ENCODE results near the gene MYH6.
"Not testable (repeated sequence)": the region's sequence is repeated elsewhere in the genome, so short reads cannot be mapped to it uniquely, and the experiment has no call there.

The MYH6 gene

GRCh38 chr14:23401291-23401690, 6.8 kb downstream of the MYH6 start:
- H3K4me3 ChIP-seq (ENCODE audit: low read length): no peak overlapping the region
- no peak for TF ChIP-seq ZNF274 (IDR thresholded peaks at IDR 0.05; ENCODE audit: low read depth, low read length)

GRCh38 chr14:23400496-23401149, 7.5 kb downstream of the MYH6 start:
- H3K4me3 ChIP-seq (ENCODE audit: low read length): not testable (repeated sequence)

DNA sequence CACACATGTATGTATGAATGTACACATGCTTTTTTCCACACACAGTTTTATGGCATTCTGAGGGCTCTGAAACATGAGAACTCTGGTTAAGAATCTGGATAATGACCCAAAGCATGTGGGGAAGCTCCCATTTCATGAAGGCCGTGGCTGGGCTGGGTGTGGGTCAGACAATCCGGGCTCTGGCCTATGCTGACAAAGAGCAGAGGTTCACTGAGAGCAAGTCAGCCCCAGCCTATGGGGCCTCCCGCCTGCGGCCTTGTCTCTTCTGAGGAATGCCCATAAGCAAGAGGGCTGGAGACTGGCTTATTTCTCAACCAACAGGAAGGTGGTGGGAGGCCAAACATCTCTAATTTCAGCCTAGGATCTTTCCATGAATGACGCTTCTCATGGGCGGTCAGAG, 8.5 kb downstream of the MYH6 start:
- TF ChIP-seq ZNF274 (IDR thresholded peaks at IDR 0.05; ENCODE audit: low read depth, low read length): no peak
- no peak overlapping the region for H3K4me3 ChIP-seq (ENCODE audit: low read length)

DNA sequence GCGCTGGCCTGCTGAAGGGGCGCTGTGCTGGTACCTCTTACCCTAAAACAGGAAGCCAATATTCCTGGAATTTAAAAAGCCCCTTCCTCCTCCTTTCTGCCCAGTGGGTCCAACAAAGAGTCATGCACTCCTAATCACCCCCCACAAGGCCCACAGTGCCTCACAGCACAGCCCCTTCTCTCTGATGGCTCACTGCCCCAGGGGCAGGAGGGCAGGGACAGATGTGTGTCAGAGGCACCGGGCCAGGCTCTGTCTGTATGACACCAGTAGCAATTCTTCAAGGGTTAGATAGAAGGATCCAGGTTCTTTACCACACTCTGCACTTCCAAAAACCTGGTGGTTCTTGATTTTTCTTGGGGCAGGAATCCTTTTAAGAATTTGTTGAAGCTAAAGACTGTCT, 8.9 kb downstream of the MYH6 start:
- no peak overlapping the region for H3K4me3 ChIP-seq (ENCODE audit: low read length)

GRCh38 chr14:23398348-23398747, 9.7 kb downstream of the MYH6 start:
- H3K4me3 ChIP-seq (ENCODE audit: low read length): no peak overlapping the region
- no peak for TF ChIP-seq ZNF274 (IDR thresholded peaks at IDR 0.05; ENCODE audit: low read depth, low read length)

More for the DNA sequence above, 8.9 kb downstream of the MYH6 start:
- no peak for TF ChIP-seq ZNF274 (IDR thresholded peaks at IDR 0.05; ENCODE audit: low read depth, low read length)

GRCh38 chr14:23396781-23397407, 11.2 kb downstream of the MYH6 start:
- H3K4me3 ChIP-seq (ENCODE audit: low read length): no peak overlapping the region
- no peak for TF ChIP-seq ZNF274 (IDR thresholded peaks at IDR 0.05; ENCODE audit: low read depth, low read length)

DNA sequence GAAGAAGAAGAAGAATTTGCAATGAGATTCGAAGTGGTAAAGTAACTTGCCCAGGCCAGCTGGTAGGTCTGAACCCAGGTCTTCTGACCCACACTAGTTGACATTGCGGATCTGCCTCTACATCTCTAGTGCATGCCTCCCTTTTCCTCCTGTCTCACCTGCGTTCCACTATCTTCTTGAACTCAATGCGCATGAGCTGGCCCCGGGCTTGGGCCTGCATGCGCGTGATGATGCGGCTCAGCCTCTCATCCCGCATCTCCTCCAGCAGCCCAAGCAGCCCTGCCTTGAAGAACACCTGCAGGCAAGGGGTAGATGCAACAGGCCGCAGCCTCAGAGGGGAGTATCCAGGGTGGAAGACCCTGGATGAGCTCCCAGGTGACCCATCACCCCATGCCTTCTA, 11.9 kb downstream of the MYH6 start:
- no peak for TF ChIP-seq ZNF274 (IDR thresholded peaks at IDR 0.05; ENCODE audit: low read depth, low read length)
- no peak overlapping the region for H3K4me3 ChIP-seq (ENCODE audit: low read length)

- no peak for TF ChIP-seq ZNF274 (IDR thresholded peaks at IDR 0.05; ENCODE audit: low read depth, low read length)
- no peak overlapping the region for H3K4me3 ChIP-seq (ENCODE audit: low read length)
Measured at GRCh38 chr14:23392613-23393012, 15.5 kb downstream of the MYH6 start.

GRCh38 chr14:23389871-23390270, 18.2 kb downstream of the MYH6 start:
- not testable (repeated sequence) for H3K4me3 ChIP-seq (ENCODE audit: low read length)

- TF ChIP-seq ZNF274 (IDR thresholded peaks at IDR 0.05; ENCODE audit: low read depth, low read length): no peak
- H3K4me3 ChIP-seq (ENCODE audit: low read length): no peak overlapping the region
Measured at GRCh38 chr14:23389396-23389795, 18.7 kb downstream of the MYH6 start.

DNA sequence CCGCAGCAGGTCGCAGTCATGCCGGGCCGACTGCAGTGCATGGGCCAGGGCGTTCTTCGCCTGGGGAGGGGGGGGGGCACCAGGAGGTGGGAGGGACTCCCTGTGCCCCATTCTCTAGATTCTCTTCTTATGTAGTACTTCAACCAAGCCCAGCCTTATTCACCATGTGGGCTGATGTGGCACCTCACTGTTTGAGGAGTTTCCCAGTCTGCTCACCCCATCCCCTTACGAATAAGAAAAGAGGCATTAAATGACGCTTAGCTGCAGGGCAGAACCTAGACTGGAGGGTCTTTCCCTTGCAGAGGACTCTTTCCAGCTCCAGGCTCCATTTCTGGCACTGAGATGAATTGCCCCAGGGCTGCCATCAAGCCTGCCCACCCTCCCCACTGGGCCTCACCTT, 19.1 kb downstream of the MYH6 start:
- TF ChIP-seq ZNF274 (IDR thresholded peaks at IDR 0.05; ENCODE audit: low read depth, low read length): no peak

DNA sequence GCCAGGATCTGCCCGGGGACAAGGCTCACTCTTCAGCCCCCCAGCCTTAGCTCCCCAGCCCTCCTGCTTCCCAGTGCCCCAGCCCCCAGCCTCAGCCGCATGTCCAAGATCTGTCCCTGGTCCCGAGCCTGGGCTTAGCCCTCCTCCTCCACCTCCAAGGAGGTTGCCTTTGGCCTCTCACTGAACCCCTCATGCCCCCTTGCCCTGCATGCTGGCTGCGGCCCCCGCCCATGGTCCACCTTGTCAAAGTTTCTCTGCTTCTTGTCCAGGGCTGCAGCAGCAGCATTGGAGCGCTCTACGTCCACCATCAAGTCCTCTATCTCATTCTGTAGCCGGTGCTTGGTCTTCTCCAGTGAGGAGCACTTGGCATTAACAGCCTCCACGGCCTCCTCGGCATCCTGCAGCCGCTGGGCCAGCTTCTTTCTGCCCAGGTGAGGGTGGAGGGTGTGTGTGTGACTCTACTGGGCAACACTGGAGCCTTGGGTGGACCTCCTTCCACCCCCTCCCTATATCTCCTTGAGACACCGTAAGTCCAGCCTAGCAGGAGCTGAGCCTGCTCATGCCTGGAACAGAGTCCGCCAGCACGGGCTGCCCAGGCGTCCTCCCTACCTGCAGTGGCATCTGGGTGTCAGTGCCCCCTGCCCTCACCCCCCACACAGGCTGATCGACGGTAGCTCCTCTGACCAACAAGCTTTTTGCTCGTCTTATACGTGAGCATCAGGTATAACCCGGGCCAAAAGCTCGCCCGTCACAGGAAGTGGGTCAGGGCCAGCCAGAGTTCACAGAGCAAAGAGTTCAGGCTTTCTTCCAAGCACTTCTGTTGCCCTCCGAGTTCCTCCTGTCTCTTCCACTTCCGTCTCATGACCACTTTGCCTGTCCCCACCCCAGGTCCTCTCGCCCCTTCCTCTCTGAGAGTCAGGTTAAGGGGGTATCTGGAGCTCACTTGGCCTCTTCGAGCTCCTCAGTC, 19.9 kb downstream of the MYH6 start:
- TF ChIP-seq ZNF274 (IDR thresholded peaks at IDR 0.05; ENCODE audit: low read depth, low read length): no peak
- H3K4me3 ChIP-seq (ENCODE audit: low read length): no peak overlapping the region

More for the DNA sequence above, 19.1 kb downstream of the MYH6 start:
- no peak overlapping the region for H3K4me3 ChIP-seq (ENCODE audit: low read length)

DNA sequence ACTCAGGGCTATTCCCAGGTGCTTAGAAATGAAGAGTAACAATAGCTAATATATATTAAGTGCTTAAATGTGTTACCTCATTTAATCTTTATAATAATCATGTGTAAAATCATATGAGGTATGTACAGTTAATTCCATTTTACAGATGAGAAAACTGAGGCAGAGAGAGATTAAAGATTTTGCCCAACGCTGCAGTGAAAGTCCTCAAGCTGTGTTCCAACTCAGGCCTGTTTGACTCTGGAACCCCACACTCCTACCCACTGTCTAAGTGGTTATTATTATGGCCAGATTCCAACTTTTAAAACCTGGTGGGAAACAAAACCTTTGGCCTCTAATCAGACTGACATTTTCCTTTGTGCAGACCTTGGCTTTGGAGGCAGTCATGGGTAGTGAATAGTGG, 21.1 kb downstream of the MYH6 start:
- TF ChIP-seq ZNF274 (IDR thresholded peaks at IDR 0.05; ENCODE audit: low read depth, low read length): no peak
- H3K4me3 ChIP-seq (ENCODE audit: low read length): no peak overlapping the region

GRCh38 chr14:23386266-23386657, 21.8 kb downstream of the MYH6 start:
- H3K4me3 ChIP-seq (ENCODE audit: low read length): not testable (repeated sequence)

Measured in GM08714 (cell line).